ENCODE data around the gene BTK. TPM values are rescaled to one million over a fixed set of nuclear protein-coding genes. Genes with fewer than 3 reads are reported as not detected.

BTK gene
- total RNA-seq, 4 donors from 2014 or later = 2.5 to 19.7 (median 4.9) TPM

GRCh38 chrX:101386542-101386885, 523 bp upstream of the BTK start:
- DNase-seq (ENCODE audit: low spot score in 2 of 2) = no peak
- Histone ChIP-seq H3K27me3 (no peaks in the 10 kb centered on the region), H3K4me3 (no peak overlapping the region), H3K27ac (no peak overlapping the region), H3K4me1 (peaks cover 0 to under 1% (median under 1%) of the 10 kb centered on the region in 4 donors), H3K9me3 (no peaks in the 10 kb centered on the region), H3K36me3 (no peaks in the 10 kb centered on the region)
- WGBS, 2 donors = 55 to 72% methylated on average over 6 of the region's 6 CpGs
- TF ChIP-seq POLR2A (IDR thresholded peaks at IDR 0.05) (no peak), CTCF (IDR thresholded peaks at IDR 0.05) (no peak), EP300 (IDR thresholded peaks at IDR 0.05) (no peak)

GRCh38 chrX:101385026-101385684, 836 bp downstream of the BTK start:
- 69 to 77% methylated on average over 7 of the region's 7 CpGs for WGBS, 2 donors
- no peak for TF ChIP-seq CTCF (IDR thresholded peaks at IDR 0.05)
- no peak for TF ChIP-seq EP300 (IDR thresholded peaks at IDR 0.05)
- TF ChIP-seq POLR2A (IDR thresholded peaks at IDR 0.05) = no peak
- no peak for DNase-seq (ENCODE audit: low spot score in 2 of 2)
- Histone ChIP-seq H3K36me3 (no peaks in the 10 kb centered on the region), H3K9me3 (no peaks in the 10 kb centered on the region), H3K4me3 (peak overlapping the region in 2 of 4 donors; percentile 9 to 33), H3K27ac (peak overlapping the region in 1 of 4 donors; percentile 7), H3K27me3 (no peaks in the 10 kb centered on the region), H3K4me1 (no peaks in the 10 kb centered on the region)

- no peak overlapping the region for H3K27ac ChIP-seq
- no peak overlapping the region for H3K4me3 ChIP-seq
- H3K27me3 ChIP-seq = peaks cover 0 to 4% of the 10 kb centered on the region in 2 donors
- TF ChIP-seq CTCF (IDR thresholded peaks at IDR 0.05) = no peak
- TF ChIP-seq EP300 (IDR thresholded peaks at IDR 0.05) = no peak
- no peak for TF ChIP-seq POLR2A (IDR thresholded peaks at IDR 0.05)
- no peaks in the 10 kb centered on the region for H3K9me3 ChIP-seq
- no peaks in the 10 kb centered on the region for H3K36me3 ChIP-seq
- WGBS, 2 donors = 56 to 67% methylated on average over 4 of the region's 4 CpGs
- H3K4me1 ChIP-seq = no peaks in the 10 kb centered on the region
- DNase-seq (ENCODE audit: low spot score in 2 of 2) = no peak
Measured at GRCh38 chrX:101383679-101384205, 2.2 kb downstream of the BTK start.

- DNase-seq (ENCODE audit: low spot score in 2 of 2) = no peak
- 58% methylated on average over 1 of the region's 1 CpG; no CpG with 5 or more reads in 1 of the 2 donors for WGBS, 2 donors
- Histone ChIP-seq H3K27me3 (peaks cover 0 to 17% of the 10 kb centered on the region in 2 donors), H3K27ac (no peak overlapping the region), H3K9me3 (no peaks in the 10 kb centered on the region), H3K4me3 (no peak overlapping the region), H3K4me1 (no peaks in the 10 kb centered on the region), H3K36me3 (no peaks in the 10 kb centered on the region)
- TF ChIP-seq POLR2A (IDR thresholded peaks at IDR 0.05) = no peak
- no peak for TF ChIP-seq CTCF (IDR thresholded peaks at IDR 0.05)
Measured at GRCh38 chrX:101377547-101377946, 8.4 kb downstream of the BTK start.

GRCh38 chrX:101370888-101371504, 15.0 kb downstream of the BTK start:
- no peak for TF ChIP-seq POLR2A (IDR thresholded peaks at IDR 0.05)
- TF ChIP-seq CTCF (IDR thresholded peaks at IDR 0.05) = no peak
- TF ChIP-seq EP300 (IDR thresholded peaks at IDR 0.05) = no peak
- WGBS, 2 donors = 33 to 53% methylated on average over 3 of the region's 3 CpGs
- no peak for DNase-seq (ENCODE audit: low spot score in 2 of 2)

More at GRCh38 chrX:101370888-101371504, 15.0 kb downstream of the BTK start:
- Histone ChIP-seq H3K4me3 (no peak overlapping the region), H3K27ac (no peak overlapping the region), H3K36me3 (no peaks in the 10 kb centered on the region), H3K4me1 (no peaks in the 10 kb centered on the region), H3K9me3 (no peaks in the 10 kb centered on the region), H3K27me3 (peaks cover 0 to 25% of the 10 kb centered on the region in 2 donors)

Data from tibial nerve (tissue), 4 donors.